ENCODE results near the gene SGSM1. TPM values are rescaled to one million over a fixed set of nuclear protein-coding genes. Genes with fewer than 3 reads are reported as not detected.

SGSM1 gene
- total and polyA plus RNA-seq, 4 donors, result 0.50 to 9.5 (median 7.5) TPM

GRCh38 chr22:24952837-24953383, 146.9 kb downstream of the SGSM1 start:
- 0 to 1% methylated on average over 35 of the region's 35 CpGs for WGBS, 2 donors
- Histone ChIP-seq H3K36me3 (ENCODE audit: control insufficient read depth in 1 of 2, insufficient read depth in 2 of 2, low read length in 1 of 2) (no peaks in the 10 kb centered on the region), H3K4me1 (ENCODE audit: control insufficient read depth in 1 of 2, insufficient read depth in 2 of 2, low read length in 2 of 2) (no peaks in the 10 kb centered on the region), H3K4me3 (ENCODE audit: low read length in 2 of 2) (peak overlapping the region; percentile 58 to 65), H3K27me3 (ENCODE audit: control insufficient read depth in 1 of 2, insufficient read depth in 2 of 2, low read length in 1 of 2) (no peaks in the 10 kb centered on the region), H3K9me3 (ENCODE audit: control insufficient read depth, low read length) (no peaks in the 10 kb centered on the region), H3K27ac (ENCODE audit: low read depth in 1 of 2, low read length in 2 of 2) (no peak overlapping the region)
- intact Hi-C loops (cut with DNase I), result loop anchor here (1.0 to 5.0 kb wide), 3 partner anchors 34 to 95 kb away; no protein-coding TSS in a partner anchor
- ATAC-seq (ENCODE audit: low FRiP score), result peak; percentile 32
- peak; percentile 58 to 80 for DNase-seq

- no peaks in the 10 kb centered on the region for H3K27me3 ChIP-seq (ENCODE audit: control insufficient read depth in 1 of 2, insufficient read depth in 2 of 2, low read length in 1 of 2)
- peak; percentile 2 for ATAC-seq (ENCODE audit: low FRiP score)
- no peaks in the 10 kb centered on the region for H3K9me3 ChIP-seq (ENCODE audit: control insufficient read depth, low read length)
- peak in 1 of 2 donors; percentile 54 for DNase-seq
- no peaks in the 10 kb centered on the region for H3K36me3 ChIP-seq (ENCODE audit: control insufficient read depth in 1 of 2, insufficient read depth in 2 of 2, low read length in 1 of 2)
- H3K27ac ChIP-seq (ENCODE audit: low read depth in 1 of 2, low read length in 2 of 2), result no peak overlapping the region
- H3K4me3 ChIP-seq (ENCODE audit: low read length in 2 of 2), result peak overlapping the region; percentile 58 to 65
- H3K4me1 ChIP-seq (ENCODE audit: control insufficient read depth in 1 of 2, insufficient read depth in 2 of 2, low read length in 2 of 2), result no peaks in the 10 kb centered on the region
- 17 to 34% methylated on average over 19 to 47 of the region's 47 CpGs for WGBS, 2 donors
- intact Hi-C loops (cut with DNase I), result loop anchor here (5.0 kb wide), 2 partner anchors 34 to 74 kb away; no protein-coding TSS in a partner anchor
Measured at GRCh38 chr22:24953384-24954113, 147.5 kb downstream of the SGSM1 start.

- DNase-seq, result no peak
- Histone ChIP-seq H3K27me3 (ENCODE audit: control insufficient read depth in 1 of 2, insufficient read depth in 2 of 2, low read length in 1 of 2) (no peaks in the 10 kb centered on the region), H3K36me3 (ENCODE audit: control insufficient read depth in 1 of 2, insufficient read depth in 2 of 2, low read length in 1 of 2) (no peaks in the 10 kb centered on the region), H3K4me3 (ENCODE audit: low read length in 2 of 2) (no peak overlapping the region), H3K4me1 (ENCODE audit: control insufficient read depth in 1 of 2, insufficient read depth in 2 of 2, low read length in 2 of 2) (no peaks in the 10 kb centered on the region), H3K9me3 (ENCODE audit: control insufficient read depth, low read length) (no peaks in the 10 kb centered on the region), H3K27ac (ENCODE audit: low read depth in 1 of 2, low read length in 2 of 2) (no peak overlapping the region)
- no peak for ATAC-seq (ENCODE audit: low FRiP score)
- intact Hi-C loops (cut with DNase I), result loop anchor here (5.0 kb wide), 2 partner anchors 33 to 73 kb away; no protein-coding TSS in a partner anchor
- WGBS, 2 donors, result 55 to 58% methylated on average over 4 of the region's 4 CpGs
Measured at GRCh38 chr22:24954114-24954463, 148.1 kb downstream of the SGSM1 start.

- H3K9me3 ChIP-seq (ENCODE audit: control insufficient read depth, low read length), result no peaks in the 10 kb centered on the region
- WGBS, 2 donors, result 90 to 93% methylated on average over 8 of the region's 8 CpGs
- ATAC-seq (ENCODE audit: low FRiP score) (no peak), DNase-seq (no peak)
- intact Hi-C loops (cut with DNase I), result loop anchor here (5.0 kb wide), 2 partner anchors 32 to 72 kb away; no protein-coding TSS in a partner anchor
- H3K4me1 ChIP-seq (ENCODE audit: control insufficient read depth in 1 of 2, insufficient read depth in 2 of 2, low read length in 2 of 2), result no peaks in the 10 kb centered on the region
- no peak overlapping the region for H3K27ac ChIP-seq (ENCODE audit: low read depth in 1 of 2, low read length in 2 of 2)
- H3K27me3 ChIP-seq (ENCODE audit: control insufficient read depth in 1 of 2, insufficient read depth in 2 of 2, low read length in 1 of 2), result no peaks in the 10 kb centered on the region
- H3K4me3 ChIP-seq (ENCODE audit: low read length in 2 of 2), result no peak overlapping the region
- no peaks in the 10 kb centered on the region for H3K36me3 ChIP-seq (ENCODE audit: control insufficient read depth in 1 of 2, insufficient read depth in 2 of 2, low read length in 1 of 2)
Measured at GRCh38 chr22:24954856-24955255, 148.8 kb downstream of the SGSM1 start.

- H3K27me3 ChIP-seq (ENCODE audit: control insufficient read depth in 1 of 2, insufficient read depth in 2 of 2, low read length in 1 of 2), result no peaks in the 10 kb centered on the region
- DNase-seq (no peak), ATAC-seq (ENCODE audit: low FRiP score) (no peak)
- WGBS, 2 donors, result 86 to 94% methylated on average over 2 of the region's 2 CpGs
- H3K9me3 ChIP-seq (ENCODE audit: control insufficient read depth, low read length), result no peaks in the 10 kb centered on the region
- no peak overlapping the region for H3K4me3 ChIP-seq (ENCODE audit: low read length in 2 of 2)
- intact Hi-C loops (cut with DNase I), result no loop called here
- no peaks in the 10 kb centered on the region for H3K36me3 ChIP-seq (ENCODE audit: control insufficient read depth in 1 of 2, insufficient read depth in 2 of 2, low read length in 1 of 2)
- H3K4me1 ChIP-seq (ENCODE audit: control insufficient read depth in 1 of 2, insufficient read depth in 2 of 2, low read length in 2 of 2), result no peaks in the 10 kb centered on the region
- H3K27ac ChIP-seq (ENCODE audit: low read depth in 1 of 2, low read length in 2 of 2), result no peak overlapping the region
Measured at GRCh38 chr22:24957043-24957442, 151.0 kb downstream of the SGSM1 start.

GRCh38 chr22:24961217-24961844, 155.3 kb downstream of the SGSM1 start:
- WGBS, 2 donors, result 90 to 94% methylated on average over 11 of the region's 11 CpGs
- no peak for DNase-seq
- Histone ChIP-seq H3K27ac (ENCODE audit: low read depth in 1 of 2, low read length in 2 of 2) (no peak overlapping the region), H3K36me3 (ENCODE audit: control insufficient read depth in 1 of 2, insufficient read depth in 2 of 2, low read length in 1 of 2) (no peaks in the 10 kb centered on the region), H3K4me1 (ENCODE audit: control insufficient read depth in 1 of 2, insufficient read depth in 2 of 2, low read length in 2 of 2) (no peaks in the 10 kb centered on the region), H3K9me3 (ENCODE audit: control insufficient read depth, low read length) (no peaks in the 10 kb centered on the region), H3K4me3 (ENCODE audit: low read length in 2 of 2) (no peak overlapping the region), H3K27me3 (ENCODE audit: control insufficient read depth in 1 of 2, insufficient read depth in 2 of 2, low read length in 1 of 2) (no peaks in the 10 kb centered on the region)
- intact Hi-C loops (cut with DNase I), result no loop called here
- ATAC-seq (ENCODE audit: low FRiP score), result no peak

- Histone ChIP-seq H3K36me3 (ENCODE audit: control insufficient read depth in 1 of 2, insufficient read depth in 2 of 2, low read length in 1 of 2) (no peaks in the 10 kb centered on the region), H3K9me3 (ENCODE audit: control insufficient read depth, low read length) (no peaks in the 10 kb centered on the region), H3K4me3 (ENCODE audit: low read length in 2 of 2) (no peak overlapping the region), H3K27ac (ENCODE audit: low read depth in 1 of 2, low read length in 2 of 2) (no peak overlapping the region), H3K4me1 (ENCODE audit: control insufficient read depth in 1 of 2, insufficient read depth in 2 of 2, low read length in 2 of 2) (no peaks in the 10 kb centered on the region), H3K27me3 (ENCODE audit: control insufficient read depth in 1 of 2, insufficient read depth in 2 of 2, low read length in 1 of 2) (no peaks in the 10 kb centered on the region)
- no peak for DNase-seq
- intact Hi-C loops (cut with DNase I), result no loop called here
- 95 to 96% methylated on average over 8 of the region's 8 CpGs for WGBS, 2 donors
- no peak for ATAC-seq (ENCODE audit: low FRiP score)
Measured at GRCh38 chr22:24962094-24962493, 156.1 kb downstream of the SGSM1 start.

- WGBS, 2 donors, result 96% methylated on average over 11 of the region's 11 CpGs
Measured at GRCh38 chr22:24962835-24963234, 156.8 kb downstream of the SGSM1 start.

More at GRCh38 chr22:24962835-24963234, 156.8 kb downstream of the SGSM1 start:
- Histone ChIP-seq H3K27me3 (ENCODE audit: control insufficient read depth in 1 of 2, insufficient read depth in 2 of 2, low read length in 1 of 2) (no peaks in the 10 kb centered on the region), H3K4me1 (ENCODE audit: control insufficient read depth in 1 of 2, insufficient read depth in 2 of 2, low read length in 2 of 2) (no peaks in the 10 kb centered on the region), H3K9me3 (ENCODE audit: control insufficient read depth, low read length) (no peaks in the 10 kb centered on the region), H3K27ac (ENCODE audit: low read depth in 1 of 2, low read length in 2 of 2) (no peak overlapping the region), H3K4me3 (ENCODE audit: low read length in 2 of 2) (no peak overlapping the region), H3K36me3 (ENCODE audit: control insufficient read depth in 1 of 2, insufficient read depth in 2 of 2, low read length in 1 of 2) (no peaks in the 10 kb centered on the region)
- no peak for ATAC-seq (ENCODE audit: low FRiP score)
- intact Hi-C loops (cut with DNase I), result no loop called here
- DNase-seq, result no peak
